ENCODE data around the gene HAAO. TPM values are rescaled to one million over a fixed set of nuclear protein-coding genes. Genes with fewer than 3 reads are reported as not detected.
A peak's percentile ranks its signal among the peaks of the same experiment; 100 is the strongest.

HAAO gene
- total and polyA plus RNA-seq, 2 of the 13 experiments (the other 11 are each of a cell fraction or from before 2014, with no cell fraction given): 36.1 to 42.7 TPM

DNA sequence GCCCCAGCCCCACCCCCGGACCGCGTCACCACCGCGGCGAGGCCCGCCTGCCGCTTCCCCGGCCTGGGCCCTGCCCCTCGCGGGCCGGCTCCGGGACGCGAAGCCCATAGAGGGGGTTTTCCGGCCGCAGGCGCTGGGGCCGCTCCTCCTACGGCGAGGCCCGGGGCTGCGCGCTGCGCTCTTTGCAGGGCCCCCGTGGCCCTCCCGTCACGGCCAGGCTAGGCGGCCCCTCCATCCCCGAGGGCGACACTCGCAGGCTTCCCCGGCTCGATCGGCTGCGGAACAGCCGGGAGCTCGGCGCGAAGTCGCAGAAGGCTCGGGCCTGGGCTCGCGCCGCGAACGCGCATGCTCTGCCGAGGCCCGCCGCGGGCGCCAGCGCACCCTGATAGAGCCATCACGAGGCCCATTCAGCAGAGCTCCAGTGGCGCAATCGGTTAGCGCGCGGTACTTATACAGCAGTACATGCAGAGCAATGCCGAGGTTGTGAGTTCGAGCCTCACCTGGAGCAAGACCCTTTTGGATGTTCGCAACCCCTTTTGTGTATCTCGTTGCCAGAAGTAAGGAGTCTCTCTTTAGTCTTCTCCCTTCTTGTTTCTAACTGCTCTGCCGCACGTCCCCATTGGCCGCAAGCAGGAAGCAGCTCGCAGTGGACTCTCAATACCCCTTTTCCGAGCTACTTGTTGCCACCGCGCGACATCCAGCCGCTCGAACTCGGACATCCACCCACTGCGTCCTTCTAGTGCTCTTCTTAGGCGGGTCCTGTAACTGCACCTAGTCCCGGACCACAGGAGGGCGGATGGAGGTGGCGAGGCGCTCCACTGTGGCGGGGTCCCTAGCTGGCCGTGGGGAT lies 18.0 kb upstream of the HAAO start (continued):
- no peak for TF ChIP-seq MLLT10 (CRISPR knock-in tag; IDR thresholded peaks at IDR 0.05)
- peak; percentile 89 for TF ChIP-seq ZMYM3 (CRISPR knock-in tag; IDR thresholded peaks at IDR 0.05)
- peak; percentile 82 for TF ChIP-seq JUN (CRISPR knock-in tag; IDR thresholded peaks at IDR 0.05)
- TF ChIP-seq, protein P1, sequence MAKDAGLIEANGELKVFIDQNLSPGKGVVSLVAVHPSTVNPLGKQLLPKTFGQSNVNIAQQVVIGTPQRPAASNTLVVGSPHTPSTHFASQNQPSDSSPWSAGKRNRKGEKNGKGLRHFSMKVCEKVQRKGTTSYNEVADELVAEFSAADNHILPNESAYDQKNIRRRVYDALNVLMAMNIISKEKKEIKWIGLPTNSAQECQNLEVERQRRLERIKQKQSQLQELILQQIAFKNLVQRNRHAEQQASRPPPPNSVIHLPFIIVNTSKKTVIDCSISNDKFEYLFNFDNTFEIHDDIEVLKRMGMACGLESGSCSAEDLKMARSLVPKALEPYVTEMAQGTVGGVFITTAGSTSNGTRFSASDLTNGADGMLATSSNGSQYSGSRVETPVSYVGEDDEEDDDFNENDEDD (CRISPR knock-in tag; IDR thresholded peaks at IDR 0.05; ENCODE audit: borderline replicate concordance): peak; percentile 94
- TF ChIP-seq ELF4 (CRISPR knock-in tag; IDR thresholded peaks at IDR 0.05; ENCODE audit: borderline replicate concordance): no peak; the same call in 1 of the 2 replicates
- TF ChIP-seq, protein P2, sequence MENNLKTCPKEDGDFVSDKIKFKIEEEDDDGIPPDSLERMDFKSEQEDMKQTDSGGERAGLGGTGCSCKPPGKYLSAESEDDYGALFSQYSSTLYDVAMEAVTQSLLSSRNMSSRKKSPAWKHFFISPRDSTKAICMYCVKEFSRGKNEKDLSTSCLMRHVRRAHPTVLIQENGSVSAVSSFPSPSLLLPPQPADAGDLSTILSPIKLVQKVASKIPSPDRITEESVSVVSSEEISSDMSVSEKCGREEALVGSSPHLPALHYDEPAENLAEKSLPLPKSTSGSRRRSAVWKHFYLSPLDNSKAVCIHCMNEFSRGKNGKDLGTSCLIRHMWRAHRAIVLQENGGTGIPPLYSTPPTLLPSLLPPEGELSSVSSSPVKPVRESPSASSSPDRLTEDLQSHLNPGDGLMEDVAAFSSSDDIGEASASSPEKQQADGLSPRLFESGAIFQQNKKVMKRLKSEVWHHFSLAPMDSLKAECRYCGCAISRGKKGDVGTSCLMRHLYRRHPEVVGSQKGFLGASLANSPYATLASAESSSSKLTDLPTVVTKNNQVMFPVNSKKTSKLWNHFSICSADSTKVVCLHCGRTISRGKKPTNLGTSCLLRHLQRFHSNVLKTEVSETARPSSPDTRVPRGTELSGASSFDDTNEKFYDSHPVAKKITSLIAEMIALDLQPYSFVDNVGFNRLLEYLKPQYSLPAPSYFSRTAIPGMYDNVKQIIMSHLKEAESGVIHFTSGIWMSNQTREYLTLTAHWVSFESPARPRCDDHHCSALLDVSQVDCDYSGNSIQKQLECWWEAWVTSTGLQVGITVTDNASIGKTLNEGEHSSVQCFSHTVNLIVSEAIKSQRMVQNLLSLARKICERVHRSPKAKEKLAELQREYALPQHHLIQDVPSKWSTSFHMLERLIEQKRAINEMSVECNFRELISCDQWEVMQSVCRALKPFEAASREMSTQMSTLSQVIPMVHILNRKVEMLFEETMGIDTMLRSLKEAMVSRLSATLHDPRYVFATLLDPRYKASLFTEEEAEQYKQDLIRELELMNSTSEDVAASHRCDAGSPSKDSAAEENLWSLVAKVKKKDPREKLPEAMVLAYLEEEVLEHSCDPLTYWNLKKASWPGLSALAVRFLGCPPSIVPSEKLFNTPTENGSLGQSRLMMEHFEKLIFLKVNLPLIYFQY (CRISPR knock-in tag; IDR thresholded peaks at IDR 0.05; ENCODE audit: borderline replicate concordance): peak; percentile 93
- TF ChIP-seq CREB1 (IDR thresholded peaks at IDR 0.05): no peak; the same call in none of the 2 replicates
- peak; percentile 38; the same call in 1 of the 2 replicates for TF ChIP-seq CREB1 (CRISPR knock-in tag; IDR thresholded peaks at IDR 0.05)
- TF ChIP-seq ZNF17 (CRISPR knock-in tag; IDR thresholded peaks at IDR 0.05): no peak
- TF ChIP-seq MED13 (CRISPR knock-in tag; IDR thresholded peaks at IDR 0.05): peak; percentile 94; the same call in 1 of the 2 replicates
- TF ChIP-seq CC2D1A (CRISPR knock-in tag; IDR thresholded peaks at IDR 0.05): no peak; the same call in 1 of the 2 replicates
- TF ChIP-seq, protein P3, sequence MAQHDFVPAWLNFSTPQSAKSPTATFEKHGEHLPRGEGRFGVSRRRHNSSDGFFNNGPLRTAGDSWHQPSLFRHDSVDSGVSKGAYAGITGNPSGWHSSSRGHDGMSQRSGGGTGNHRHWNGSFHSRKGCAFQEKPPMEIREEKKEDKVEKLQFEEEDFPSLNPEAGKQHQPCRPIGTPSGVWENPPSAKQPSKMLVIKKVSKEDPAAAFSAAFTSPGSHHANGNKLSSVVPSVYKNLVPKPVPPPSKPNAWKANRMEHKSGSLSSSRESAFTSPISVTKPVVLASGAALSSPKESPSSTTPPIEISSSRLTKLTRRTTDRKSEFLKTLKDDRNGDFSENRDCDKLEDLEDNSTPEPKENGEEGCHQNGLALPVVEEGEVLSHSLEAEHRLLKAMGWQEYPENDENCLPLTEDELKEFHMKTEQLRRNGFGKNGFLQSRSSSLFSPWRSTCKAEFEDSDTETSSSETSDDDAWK (CRISPR knock-in tag; IDR thresholded peaks at IDR 0.05): no peak
- TF ChIP-seq ZNF10 (CRISPR knock-in tag; IDR thresholded peaks at IDR 0.05; ENCODE audit: borderline replicate concordance, low read depth): peak; percentile 92; the same call in 1 of the 2 replicates
- TF ChIP-seq THAP11 (CRISPR knock-in tag; IDR thresholded peaks at IDR 0.05): peak; percentile 85
- TF ChIP-seq SNAPC2 (CRISPR knock-in tag; IDR thresholded peaks at IDR 0.05): no peak; the same call in 1 of the 2 replicates
- TF ChIP-seq, protein P4, sequence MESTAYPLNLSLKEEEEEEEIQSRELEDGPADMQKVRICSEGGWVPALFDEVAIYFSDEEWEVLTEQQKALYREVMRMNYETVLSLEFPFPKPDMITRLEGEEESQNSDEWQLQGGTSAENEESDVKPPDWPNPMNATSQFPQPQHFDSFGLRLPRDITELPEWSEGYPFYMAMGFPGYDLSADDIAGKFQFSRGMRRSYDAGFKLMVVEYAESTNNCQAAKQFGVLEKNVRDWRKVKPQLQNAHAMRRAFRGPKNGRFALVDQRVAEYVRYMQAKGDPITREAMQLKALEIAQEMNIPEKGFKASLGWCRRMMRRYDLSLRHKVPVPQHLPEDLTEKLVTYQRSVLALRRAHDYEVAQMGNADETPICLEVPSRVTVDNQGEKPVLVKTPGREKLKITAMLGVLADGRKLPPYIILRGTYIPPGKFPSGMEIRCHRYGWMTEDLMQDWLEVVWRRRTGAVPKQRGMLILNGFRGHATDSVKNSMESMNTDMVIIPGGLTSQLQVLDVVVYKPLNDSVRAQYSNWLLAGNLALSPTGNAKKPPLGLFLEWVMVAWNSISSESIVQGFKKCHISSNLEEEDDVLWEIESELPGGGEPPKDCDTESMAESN (CRISPR knock-in tag; conservative IDR thresholded peaks at IDR 0.05): peak; percentile 93
- TF ChIP-seq NBN (conservative IDR thresholded peaks at IDR 0.05): no peak
- TF ChIP-seq ZSCAN20 (CRISPR knock-in tag; IDR thresholded peaks at IDR 0.05; ENCODE audit: borderline replicate concordance): peak; percentile 98
- peak; percentile 96 for TF ChIP-seq ZFAT (CRISPR knock-in tag; conservative IDR thresholded peaks at IDR 0.05)
- TF ChIP-seq ZNF264 (CRISPR knock-in tag; IDR thresholded peaks at IDR 0.05): peak; percentile 93; the same call in 1 of the 2 replicates
- TF ChIP-seq SOX5 (CRISPR knock-in tag; IDR thresholded peaks at IDR 0.05; ENCODE audit: borderline replicate concordance): peak; percentile 78
- no peak for TF ChIP-seq FOXA1 (IDR thresholded peaks at IDR 0.05)
- 0 out of 2 replicates have a peak, but pooled peaks have one; percentile 25 for TF ChIP-seq FOXA1 (CRISPR knock-in tag; IDR thresholded peaks at IDR 0.05)
